MM.1S (cell line): Measurements from ENCODE around the gene ARCN1.

Source experiments
- DNase-seq: peaks from one replicate; pipeline ENCODE4 v3.0.0-alpha.2; 2015
- H2AFZ ChIP-seq: fragments of 300-600 bp; sonication (generic); 2 replicates; pipeline ENCODE4 v1.6.0; 2016; ENCODE audit warnings: antibody characterized with exemption, low read length
- H3F3A ChIP-seq: fragments of 300-600 bp; sonication (generic); 2 replicates; pipeline ENCODE4 v1.6.1; 2016; ENCODE audit warnings: mild to moderate bottlenecking, antibody characterized with exemption, low read length, moderate library complexity, mixed read lengths; ENCODE audit not compliant: insufficient read depth
- H3K27ac ChIP-seq: fragments of 300-600 bp; sonication (generic); 2 replicates; pipeline ENCODE4 v1.5.1; 2016; ENCODE audit warnings: mild to moderate bottlenecking, low read length
- H3K27me3 ChIP-seq: fragments of 300-600 bp; sonication (generic); replicated peaks from 2 replicates; pipeline ENCODE4 v1.6.0; 2016; ENCODE audit warnings: low read length; ENCODE audit not compliant: insufficient read depth
- H3K36me3 ChIP-seq: fragments of 300-600 bp; sonication (generic); replicated peaks from 2 replicates; pipeline ENCODE4 v1.6.1; 2016; ENCODE audit warnings: mild to moderate bottlenecking, low read length, mixed read lengths; ENCODE audit not compliant: insufficient read depth
- H3K4me1 ChIP-seq: fragments of 300-600 bp; sonication (generic); 2 replicates; pipeline ENCODE4 v1.6.1; 2016; ENCODE audit warnings: low read length, mixed read lengths
- H3K4me2 ChIP-seq: fragments of 300-600 bp; sonication (generic); 2 replicates; pipeline ENCODE4 v1.6.0; 2016; ENCODE audit warnings: low read depth, low read length
- H3K4me3 ChIP-seq: fragments of 300-600 bp; sonication (generic); 2 replicates; pipeline ENCODE4 v1.5.1; 2016; ENCODE audit warnings: low read length, mixed read lengths
- H3K79me2 ChIP-seq: fragments of 300-600 bp; sonication (generic); 2 replicates; pipeline ENCODE4 v1.6.1; 2016; ENCODE audit warnings: mixed run types, low read length, mixed read lengths
- H3K9ac ChIP-seq: fragments of 300-600 bp; sonication (generic); 2 replicates; pipeline ENCODE4 v1.6.1; 2016; ENCODE audit warnings: low read length, mixed read lengths
- H3K9me2 ChIP-seq: fragments of 300-600 bp; sonication (generic); replicated peaks from 2 replicates; pipeline ENCODE4 v1.6.1; 2016; ENCODE audit warnings: mild to moderate bottlenecking, low read length, mixed read lengths; ENCODE audit not compliant: insufficient read depth
- H3K9me3 ChIP-seq: fragments of 300-600 bp; sonication (generic); replicated peaks from 2 replicates; pipeline ENCODE4 v1.6.1; 2016; ENCODE audit warnings: mild to moderate bottlenecking, low read length, mixed read lengths; ENCODE audit not compliant: insufficient read depth
- H4K20me1 ChIP-seq: fragments of 300-600 bp; sonication (generic); 2 replicates; pipeline ENCODE4 v1.6.1; 2016; ENCODE audit warnings: mild to moderate bottlenecking, low read length, moderate library complexity, mixed read lengths; ENCODE audit not compliant: insufficient read depth
- EZH2 ChIP-seq: fragments of 300-600 bp; sonication (generic); optimal IDR thresholded peaks from 2 replicates; pipeline ENCODE3; 2017; ENCODE audit warnings: low read depth, mild to moderate bottlenecking, antibody characterized with exemption, low read length, mixed read lengths
- EZH2phosphoT487 ChIP-seq: fragments of 300-600 bp; sonication (generic); IDR thresholded peaks from 2 replicates; pipeline ENCODE4 v1.6.1; 2018; ENCODE audit warnings: antibody characterized with exemption, low read length
- TF ChIP-seq, protein P1 (sequence below): fragments of 300-600 bp; sonication (generic); IDR thresholded peaks from 2 replicates; pipeline ENCODE4 v1.5.1; 2016; ENCODE audit warnings: antibody characterized with exemption, low read length, mixed read lengths

The ARCN1 gene

DNA sequence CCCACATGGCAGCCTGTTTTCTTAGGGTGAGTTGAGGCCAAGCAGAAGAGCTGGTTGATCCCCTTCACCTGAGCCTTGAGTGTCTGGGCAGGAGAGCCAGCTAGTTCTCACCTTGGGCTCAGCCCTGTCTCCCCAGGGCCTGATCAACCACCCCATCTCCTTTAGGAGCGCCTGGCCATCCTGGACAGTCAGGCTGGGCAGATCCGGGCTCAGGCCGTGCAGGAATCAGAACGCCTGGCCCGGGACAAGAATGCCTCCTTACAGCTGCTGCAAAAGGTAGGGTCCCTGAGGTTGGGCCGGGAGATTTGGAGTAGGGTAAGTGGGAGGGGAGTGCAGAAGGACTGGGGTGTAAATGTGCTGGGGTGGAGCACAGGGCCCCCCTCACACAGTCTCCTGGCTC, 66.5 kb downstream of the ARCN1 start:
- no peak overlapping the region for H3K9ac ChIP-seq
- no peaks in the 10 kb centered on the region for H4K20me1 ChIP-seq
- no peaks in the 10 kb centered on the region for H3F3A ChIP-seq
- no peaks in the 10 kb centered on the region for H3K36me3 ChIP-seq
- H3K4me2 ChIP-seq = no peak overlapping the region
- H2AFZ ChIP-seq = no peak overlapping the region
- DNase-seq = no peak
- no peak overlapping the region for H3K4me3 ChIP-seq
- no peaks in the 10 kb centered on the region for H3K79me2 ChIP-seq
- TF ChIP-seq, protein P1, sequence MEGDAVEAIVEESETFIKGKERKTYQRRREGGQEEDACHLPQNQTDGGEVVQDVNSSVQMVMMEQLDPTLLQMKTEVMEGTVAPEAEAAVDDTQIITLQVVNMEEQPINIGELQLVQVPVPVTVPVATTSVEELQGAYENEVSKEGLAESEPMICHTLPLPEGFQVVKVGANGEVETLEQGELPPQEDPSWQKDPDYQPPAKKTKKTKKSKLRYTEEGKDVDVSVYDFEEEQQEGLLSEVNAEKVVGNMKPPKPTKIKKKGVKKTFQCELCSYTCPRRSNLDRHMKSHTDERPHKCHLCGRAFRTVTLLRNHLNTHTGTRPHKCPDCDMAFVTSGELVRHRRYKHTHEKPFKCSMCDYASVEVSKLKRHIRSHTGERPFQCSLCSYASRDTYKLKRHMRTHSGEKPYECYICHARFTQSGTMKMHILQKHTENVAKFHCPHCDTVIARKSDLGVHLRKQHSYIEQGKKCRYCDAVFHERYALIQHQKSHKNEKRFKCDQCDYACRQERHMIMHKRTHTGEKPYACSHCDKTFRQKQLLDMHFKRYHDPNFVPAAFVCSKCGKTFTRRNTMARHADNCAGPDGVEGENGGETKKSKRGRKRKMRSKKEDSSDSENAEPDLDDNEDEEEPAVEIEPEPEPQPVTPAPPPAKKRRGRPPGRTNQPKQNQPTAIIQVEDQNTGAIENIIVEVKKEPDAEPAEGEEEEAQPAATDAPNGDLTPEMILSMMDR = no peak
- H3K27me3 ChIP-seq = peaks cover 2% of the 10 kb centered on the region; the same call in 1 of the 2 replicates
- H3K27ac ChIP-seq = no peak overlapping the region
- H3K9me2 ChIP-seq = no peaks in the 10 kb centered on the region
- H3K4me1 ChIP-seq = peaks cover 14% of the 10 kb centered on the region
- H3K9me3 ChIP-seq = no peaks in the 10 kb centered on the region

- H2AFZ ChIP-seq = no peak overlapping the region
- H3K79me2 ChIP-seq = no peaks in the 10 kb centered on the region
- H3K4me3 ChIP-seq = no peak overlapping the region
- DNase-seq = no peak
- no peaks in the 10 kb centered on the region for H3K9me3 ChIP-seq
- no peak overlapping the region for H3K27ac ChIP-seq
- no peaks in the 10 kb centered on the region for H3F3A ChIP-seq
- H3K9me2 ChIP-seq = no peaks in the 10 kb centered on the region
- no peaks in the 10 kb centered on the region for H4K20me1 ChIP-seq
- 0 out of 2 replicates have a peak, but pooled peaks cover 2% of the 10 kb centered on the region for H3K27me3 ChIP-seq
- no peak for TF ChIP-seq EZH2
- TF ChIP-seq EZH2phosphoT487 = no peak
- TF ChIP-seq, protein P1 = no peak
- H3K4me2 ChIP-seq = no peak overlapping the region
- H3K4me1 ChIP-seq = peaks cover 14% of the 10 kb centered on the region
- no peaks in the 10 kb centered on the region for H3K36me3 ChIP-seq
- no peak overlapping the region for H3K9ac ChIP-seq
These were observed 67.7 kb downstream of the ARCN1 start for GRCh38 chr11:118639899-118640298.

DNA sequence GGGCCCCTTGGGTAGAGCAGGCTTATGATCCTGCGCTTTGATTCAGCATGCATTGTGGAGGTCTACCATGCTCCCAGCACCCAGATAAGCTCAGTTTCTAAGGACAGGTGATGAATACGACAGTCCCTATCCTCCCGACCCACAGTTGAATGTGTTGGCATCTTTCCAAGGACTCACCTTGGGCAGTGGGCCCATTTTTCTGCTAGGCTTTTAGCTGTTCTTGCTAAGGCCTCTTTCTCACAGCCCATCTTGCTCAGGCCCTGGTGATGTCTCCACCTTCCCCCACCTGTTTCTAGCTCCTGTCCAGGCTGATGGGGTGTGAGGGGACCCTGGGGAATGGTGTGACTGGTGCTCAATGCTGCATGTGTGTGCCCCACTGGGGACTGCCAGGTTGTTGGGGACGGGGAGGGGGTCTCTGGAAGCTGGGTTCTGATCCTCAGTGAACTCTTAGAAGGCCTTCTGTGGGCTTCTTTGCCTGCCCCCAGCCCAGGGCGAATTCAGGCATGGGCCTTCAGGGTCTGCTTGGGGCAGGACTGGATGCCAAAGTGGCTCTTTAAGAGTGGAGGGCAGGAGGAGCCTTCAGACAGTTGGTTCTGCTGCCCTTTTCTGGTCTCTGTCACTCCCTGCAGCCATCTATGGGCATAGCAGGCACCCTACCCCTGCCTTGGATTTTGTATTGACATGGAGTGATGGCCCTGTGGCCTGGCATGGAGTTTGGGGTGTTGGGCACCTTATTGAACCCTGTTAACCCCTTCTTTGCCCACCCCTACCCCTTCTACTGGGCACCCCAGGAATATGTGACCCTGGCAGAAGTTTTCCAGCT, 68.3 kb downstream of the ARCN1 start:
- no peak overlapping the region for H3K4me2 ChIP-seq
- H3K9me3 ChIP-seq = no peaks in the 10 kb centered on the region
- H2AFZ ChIP-seq = no peak overlapping the region
- H3K36me3 ChIP-seq = no peaks in the 10 kb centered on the region
- H3K4me1 ChIP-seq = peaks cover 14% of the 10 kb centered on the region
- no peak for TF ChIP-seq EZH2phosphoT487
- TF ChIP-seq, protein P1 = no peak
- no peak for TF ChIP-seq EZH2
- no peaks in the 10 kb centered on the region for H4K20me1 ChIP-seq
- no peaks in the 10 kb centered on the region for H3F3A ChIP-seq
- H3K9ac ChIP-seq = no peak overlapping the region
- DNase-seq = no peak
- H3K4me3 ChIP-seq = no peak overlapping the region
- H3K27ac ChIP-seq = no peak overlapping the region
- H3K79me2 ChIP-seq = no peaks in the 10 kb centered on the region
- no peaks in the 10 kb centered on the region for H3K9me2 ChIP-seq
- 0 out of 2 replicates have a peak, but pooled peaks cover 2% of the 10 kb centered on the region for H3K27me3 ChIP-seq
